Motor neuron (in vitro differentiated cells): Measurements from ENCODE around the gene FBXO17. TPM values are rescaled to one million over a fixed set of nuclear protein-coding genes. Genes with fewer than 3 reads are reported as not detected.

Experiments
- ATAC-seq, 8 experiments: fragments of 200-7000 bp; cut with Tn5 transposase; replicated peaks in 6 of 8; 2 replicates each; pipeline ENCODE4 v1.8.0; 2021; ENCODE audit warnings: mild to moderate bottlenecking in 8 of 8, moderate library complexity in 8 of 8
- H3K27ac ChIP-seq, 2 donors: fragments of 250-450 bp; sonication (Bioruptor Pico); 2 replicates each; pipeline ENCODE4 v1.9.0; 2021; ENCODE audit warnings: antibody characterized with exemption in 2 of 2, mild to moderate bottlenecking in 2 of 2, moderate library complexity in 1 of 2
- H3K4me1 ChIP-seq, 2 donors: fragments of 250-450 bp; sonication (Bioruptor Pico); replicated peaks in 1 of 2; 2 replicates each; pipeline ENCODE4 v1.6.1; 2021; ENCODE audit warnings: antibody characterized with exemption in 2 of 2, mild to moderate bottlenecking in 2 of 2, moderate library complexity in 1 of 2
- H3K4me3 ChIP-seq, 5 donors: fragments of 250-450 bp; sonication (Bioruptor Pico); 2 replicates each; pipeline ENCODE4 v1.9.0; 2021; ENCODE audit warnings: antibody characterized with exemption in 5 of 5, mild to moderate bottlenecking in 5 of 5, moderate library complexity in 4 of 5
- WGBS, 10 experiments: fragments of 450-650 bp; shearing (Covaris generic); methylation state at CpG; one replicate each; pipeline ENCODE4 v1.0.0; 2022; 5-methylcytosine and 5-hydroxymethylcytosine counted together
- in situ Hi-C, 9 experiments: fragments of 400-800 bp; cut with MboI; loops; one replicate each; pipeline ENCODE4 v1.15.0; 2021; ENCODE audit warnings: low sequenced_read_pairs in 9 of 9, low pct_unique_long_range_greater_than_20kb in 2 of 9; ENCODE audit not compliant: unreplicated experiment in 9 of 9
- total RNA-seq, 8 experiments: library from RNA; unstranded; fragments of 300-600 nt; gene quantifications; 2 replicates each; pipeline versions ENCODE4 v1.2.3 to v1.2.4, GENCODE V29; 2022

Gene FBXO17, protein sequence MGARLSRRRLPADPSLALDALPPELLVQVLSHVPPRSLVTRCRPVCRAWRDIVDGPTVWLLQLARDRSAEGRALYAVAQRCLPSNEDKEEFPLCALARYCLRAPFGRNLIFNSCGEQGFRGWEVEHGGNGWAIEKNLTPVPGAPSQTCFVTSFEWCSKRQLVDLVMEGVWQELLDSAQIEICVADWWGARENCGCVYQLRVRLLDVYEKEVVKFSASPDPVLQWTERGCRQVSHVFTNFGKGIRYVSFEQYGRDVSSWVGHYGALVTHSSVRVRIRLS
- total RNA-seq = 10 to 100 TPM in 3 of 8 experiments, 1 to 10 TPM in 5; 3.8 to 36.7 (median 7.7) TPM

- Histone ChIP-seq H3K27ac (peak within 1 kb of the TSS in 1 of 2 donors; percentile 25), H3K4me1 (peaks cover 6% of the 10 kb centered on the region in 2 donors), H3K4me3 (peak within 1 kb of the TSS; percentile 38 to 57 (median 43))
- WGBS, 10 experiments = 0 to 7% (median 0%) methylated on average over 4 to 13 of the region's 63 CpGs; no CpG with 5 or more reads in 5 of the 10 experiments
- in situ Hi-C loops = no loop called here
- ATAC-seq = peak; percentile 59 to 80 (median 75)
Measured at GRCh38 chr19:38975214-38975860, at the start of gene FBXO17. TSS of gene FBXO17 (minus strand) at chr19:38975742. CDS start at chr19:38950319, 25,423 bp downstream.

DNA sequence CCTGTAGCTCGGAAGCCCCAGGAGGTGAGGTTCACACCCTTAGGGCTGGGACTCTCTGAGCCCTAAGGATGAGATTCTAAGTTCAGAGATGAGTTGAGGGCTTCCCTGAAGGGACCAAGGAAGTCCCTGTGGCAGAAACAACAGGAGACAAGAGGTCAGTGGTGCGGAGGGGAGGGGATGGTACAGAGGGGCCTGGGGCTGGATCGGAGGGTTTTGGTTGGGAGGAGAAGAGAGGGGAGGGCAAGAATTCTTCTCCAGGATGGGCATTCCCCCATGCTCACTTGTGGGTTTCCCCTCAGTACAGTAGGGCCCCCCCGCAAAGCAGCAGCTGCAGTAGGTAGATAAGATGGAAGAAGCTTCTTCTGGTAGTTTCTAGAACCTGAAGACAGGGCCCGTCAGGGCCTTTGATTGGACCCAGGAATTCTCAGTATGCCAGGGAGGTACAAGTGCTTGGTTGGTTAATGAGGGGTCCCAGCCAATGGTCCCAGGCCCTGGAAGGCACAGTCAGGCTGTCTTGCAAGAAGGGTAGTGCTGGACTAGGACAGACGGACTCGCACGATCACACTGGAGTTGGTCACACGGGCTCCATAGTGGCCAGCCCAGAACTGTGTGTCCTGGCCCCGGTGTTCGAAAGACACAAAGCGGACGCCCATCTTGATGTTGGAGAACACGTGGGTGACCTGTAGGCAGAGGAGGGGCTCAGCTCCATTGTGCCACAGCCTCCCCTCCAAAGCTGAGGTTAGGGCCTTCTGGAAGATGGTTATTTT, 49.5 kb upstream of the FBXO17 start:
- Histone ChIP-seq H3K4me1 (no peaks in the 10 kb centered on the region), H3K27ac (no peak overlapping the region), H3K4me3 (no peak overlapping the region)
- 60 to 100% (median 83%) methylated on average over 1 to 3 of the region's 14 CpGs; no CpG with 5 or more reads in 5 of the 10 experiments for WGBS, 10 experiments
- in situ Hi-C loops = no loop called here
- no peak for ATAC-seq

- H3K27ac ChIP-seq = no peak overlapping the region
- no peak for ATAC-seq
- H3K4me1 ChIP-seq = no peaks in the 10 kb centered on the region
- no peak overlapping the region for H3K4me3 ChIP-seq
- WGBS, 10 experiments = 0 to 100% (median 76%) methylated on average over 1 to 4 of the region's 4 CpGs; no CpG with 5 or more reads in 2 of the 10 experiments
- in situ Hi-C loops = no loop called here
Measured at GRCh38 chr19:39021063-39021462, 45.5 kb upstream of the FBXO17 start.

DNA sequence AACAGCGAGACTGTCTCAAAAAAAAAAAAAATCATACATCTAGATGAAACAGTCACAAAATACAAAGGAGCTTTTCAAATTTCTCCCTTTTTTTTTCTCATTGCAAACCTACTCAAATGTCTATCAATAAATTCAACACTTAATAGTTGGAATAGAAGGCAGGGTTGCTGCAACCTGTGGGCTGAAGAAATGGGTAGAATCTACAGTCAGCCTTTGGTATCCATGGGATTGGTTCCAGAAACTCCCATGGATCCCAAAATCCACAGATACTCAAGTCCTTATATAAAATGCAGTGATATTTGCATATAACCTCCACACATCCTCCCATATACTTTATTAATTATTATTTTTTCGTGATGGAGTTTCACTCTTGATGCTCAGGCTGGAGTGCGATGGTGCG, 42.1 kb upstream of the FBXO17 start:
- in situ Hi-C loops = no loop called here
- no peak for ATAC-seq
- Histone ChIP-seq H3K4me3 (no peak overlapping the region), H3K27ac (no peak overlapping the region), H3K4me1 (no peaks in the 10 kb centered on the region)
- WGBS, 10 experiments = 54 to 100% (median 89%) methylated on average over 1 to 4 of the region's 4 CpGs; no CpG with 5 or more reads in 2 of the 10 experiments

DNA sequence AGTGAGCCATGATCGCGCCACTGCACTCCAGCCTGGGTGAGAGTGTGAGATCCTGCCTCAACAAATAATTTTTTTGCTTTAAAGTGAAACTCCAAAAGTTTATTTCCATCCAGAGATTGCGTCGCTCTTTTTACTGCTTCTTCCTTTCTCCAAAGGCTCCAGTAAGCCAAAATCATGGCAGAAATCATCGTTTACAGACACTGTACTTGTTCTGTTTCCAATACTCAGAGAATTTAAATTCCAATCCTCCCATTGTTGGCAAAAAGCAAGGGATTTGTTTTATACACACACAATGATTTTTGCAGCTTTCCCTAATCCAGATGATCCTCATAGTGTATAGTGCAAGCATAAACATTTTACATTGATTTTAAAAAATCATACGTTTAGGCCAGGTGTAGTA, 41.5 kb upstream of the FBXO17 start:
- Histone ChIP-seq H3K4me1 (no peaks in the 10 kb centered on the region), H3K4me3 (no peak overlapping the region), H3K27ac (no peak overlapping the region)
- 7 to 100% (median 80%) methylated on average over 2 to 6 of the region's 6 CpGs for WGBS, 10 experiments
- no peak for ATAC-seq
- in situ Hi-C loops = no loop called here

DNA sequence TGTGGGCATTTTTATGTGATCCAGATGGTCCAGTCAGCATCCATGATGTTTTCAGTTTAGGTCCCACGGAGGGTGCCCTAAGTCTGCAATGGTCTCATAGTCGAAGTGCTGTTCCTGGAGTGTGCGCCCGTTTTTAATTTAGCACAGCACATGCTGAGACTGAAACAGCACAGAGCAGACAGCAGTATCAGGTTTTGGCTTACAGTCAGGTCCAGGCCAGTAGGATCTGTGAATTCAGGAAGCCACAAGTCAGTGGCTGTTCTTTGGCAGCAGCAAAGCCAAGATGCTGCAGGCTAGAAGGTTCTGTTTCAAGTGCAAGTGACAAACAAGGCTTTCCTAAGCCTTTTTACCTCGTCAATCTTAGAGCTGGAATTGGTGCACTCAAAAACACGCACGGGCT, 38.5 kb upstream of the FBXO17 start:
- 20 to 96% (median 78%) methylated on average over 1 to 6 of the region's 7 CpGs; no CpG with 5 or more reads in 5 of the 10 experiments for WGBS, 10 experiments

DNA sequence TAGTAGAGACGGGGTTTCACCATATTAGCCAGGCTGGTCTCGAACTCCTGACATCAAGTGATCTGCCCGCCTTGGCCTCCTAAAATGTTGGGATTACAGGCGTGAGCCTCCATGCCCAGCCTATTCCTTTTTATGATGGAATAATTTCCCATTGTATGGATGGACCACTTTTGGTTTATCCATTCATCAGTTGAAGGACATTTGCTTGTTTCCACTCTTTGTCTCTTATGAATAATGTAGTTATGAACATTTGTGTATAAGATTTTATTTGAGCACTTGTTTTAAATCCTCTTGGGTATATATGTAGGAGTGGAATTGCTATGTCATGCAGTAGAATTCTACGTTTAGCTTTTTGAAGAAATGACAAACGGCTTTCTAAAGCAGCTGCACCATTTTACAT, 33.5 kb upstream of the FBXO17 start:
- in situ Hi-C loops = no loop called here
- Histone ChIP-seq H3K4me3 (no peak overlapping the region), H3K4me1 (no peaks in the 10 kb centered on the region), H3K27ac (no peak overlapping the region)
- ATAC-seq = no peak
- WGBS, 10 experiments = 14 to 89% (median 58%) methylated on average over 1 to 4 of the region's 6 CpGs; no CpG with 5 or more reads in 2 of the 10 experiments

More for the DNA sequence above, 38.5 kb upstream of the FBXO17 start:
- no peaks in the 10 kb centered on the region for H3K4me1 ChIP-seq
- H3K4me3 ChIP-seq = no peak overlapping the region
- ATAC-seq = no peak
- no peak overlapping the region for H3K27ac ChIP-seq
- in situ Hi-C loops = no loop called here

- ATAC-seq = no peak
- Histone ChIP-seq H3K4me3 (no peak overlapping the region), H3K4me1 (no peaks in the 10 kb centered on the region), H3K27ac (no peak overlapping the region)
- WGBS, 10 experiments = 70 to 100% (median 87%) methylated on average over 1 to 6 of the region's 6 CpGs
- in situ Hi-C loops = no loop called here
Measured at GRCh38 chr19:39008137-39008536, 32.6 kb upstream of the FBXO17 start.

- in situ Hi-C loops = no loop called here
- no peaks in the 10 kb centered on the region for H3K4me1 ChIP-seq
- H3K4me3 ChIP-seq = no peak overlapping the region
- no peak overlapping the region for H3K27ac ChIP-seq
- peak in 1 of 8 experiments; percentile 17 for ATAC-seq
- 20 to 50% (median 37%) methylated on average over 1 to 3 of the region's 3 CpGs; no CpG with 5 or more reads in 4 of the 10 experiments for WGBS, 10 experiments
Measured at GRCh38 chr19:39007096-39007495, 31.6 kb upstream of the FBXO17 start.

- ATAC-seq = no peak
- Histone ChIP-seq H3K27ac (no peak overlapping the region), H3K4me1 (no peaks in the 10 kb centered on the region), H3K4me3 (no peak overlapping the region)
- 33 to 93% (median 77%) methylated on average over 1 to 7 of the region's 9 CpGs; no CpG with 5 or more reads in 1 of the 10 experiments for WGBS, 10 experiments
- in situ Hi-C loops = no loop called here
Measured at GRCh38 chr19:39004403-39004802, 28.9 kb upstream of the FBXO17 start.

GRCh38 chr19:39003796-39004195, 28.3 kb upstream of the FBXO17 start:
- no peak for ATAC-seq
- Histone ChIP-seq H3K4me3 (no peak overlapping the region), H3K4me1 (no peaks in the 10 kb centered on the region), H3K27ac (no peak overlapping the region)
- in situ Hi-C loops = no loop called here
- WGBS, 10 experiments = 80 to 100% (median 100%) methylated on average over 1 to 4 of the region's 4 CpGs; no CpG with 5 or more reads in 3 of the 10 experiments

- no peak overlapping the region for H3K27ac ChIP-seq
- in situ Hi-C loops = no loop called here
- 0 to 100% (median 79%) methylated on average over 1 to 3 of the region's 4 CpGs; no CpG with 5 or more reads in 1 of the 10 experiments for WGBS, 10 experiments
- ATAC-seq = no peak
- H3K4me1 ChIP-seq = no peaks in the 10 kb centered on the region
- no peak overlapping the region for H3K4me3 ChIP-seq
Measured at GRCh38 chr19:39003188-39003587, 27.6 kb upstream of the FBXO17 start.

GRCh38 chr19:39001041-39001440, 25.5 kb upstream of the FBXO17 start:
- H3K27ac ChIP-seq = no peak overlapping the region
- no peaks in the 10 kb centered on the region for H3K4me1 ChIP-seq
- no peak for ATAC-seq
- H3K4me3 ChIP-seq = no peak overlapping the region
- 24 to 100% (median 83%) methylated on average over 1 to 5 of the region's 7 CpGs; no CpG with 5 or more reads in 5 of the 10 experiments for WGBS, 10 experiments
- in situ Hi-C loops = no loop called here
